ENCODE measurements around the gene RYR2.

RYR2 gene

GRCh38 chr1:237029850-237030535, 12.0 kb upstream of the RYR2 start:
- H3K4me1 ChIP-seq = no peaks in the 10 kb centered on the region
- no peaks in the 10 kb centered on the region for H3K36me3 ChIP-seq (ENCODE audit: control insufficient read depth, insufficient read depth, low read length)
- no peak overlapping the region for H3K4me3 ChIP-seq (ENCODE audit: low read depth, low read length)
- no peaks in the 10 kb centered on the region for H3K79me2 ChIP-seq
- no peak overlapping the region for H3K27ac ChIP-seq
- H3K4me2 ChIP-seq (ENCODE audit: low read length) = no peak overlapping the region
- H2AFZ ChIP-seq = no peak overlapping the region
- no peaks in the 10 kb centered on the region for H3K9me3 ChIP-seq (ENCODE audit: control insufficient read depth, low read length)
- H3K27me3 ChIP-seq (ENCODE audit: control insufficient read depth, insufficient read depth, low read length) = no peaks in the 10 kb centered on the region
- H3K9ac ChIP-seq = no peak overlapping the region
- TF ChIP-seq CTCF (IDR thresholded peaks at IDR 0.05) = no peak

GRCh38 chr1:237031480-237031879, 10.5 kb upstream of the RYR2 start:
- Histone ChIP-seq H3K36me3 (ENCODE audit: control insufficient read depth, insufficient read depth, low read length) (no peaks in the 10 kb centered on the region), H3K9ac (no peak overlapping the region), H3K9me3 (ENCODE audit: control insufficient read depth, low read length) (no peaks in the 10 kb centered on the region), H3K79me2 (no peaks in the 10 kb centered on the region), H3K27ac (no peak overlapping the region), H3K4me2 (ENCODE audit: low read length) (no peak overlapping the region), H3K4me1 (no peaks in the 10 kb centered on the region), H3K4me3 (ENCODE audit: low read depth, low read length) (no peak overlapping the region), H3K27me3 (ENCODE audit: control insufficient read depth, insufficient read depth, low read length) (no peaks in the 10 kb centered on the region), H2AFZ (no peak overlapping the region)
- TF ChIP-seq CTCF (IDR thresholded peaks at IDR 0.05) = no peak

GRCh38 chr1:237032029-237032428, 10.0 kb upstream of the RYR2 start:
- Histone ChIP-seq H3K27ac (no peak overlapping the region), H3K4me3 (ENCODE audit: low read depth, low read length) (no peak overlapping the region), H3K27me3 (ENCODE audit: control insufficient read depth, insufficient read depth, low read length) (no peaks in the 10 kb centered on the region), H3K79me2 (no peaks in the 10 kb centered on the region), H3K9me3 (ENCODE audit: control insufficient read depth, low read length) (no peaks in the 10 kb centered on the region), H3K4me1 (no peaks in the 10 kb centered on the region), H3K9ac (no peak overlapping the region), H2AFZ (no peak overlapping the region), H3K4me2 (ENCODE audit: low read length) (no peak overlapping the region), H3K36me3 (ENCODE audit: control insufficient read depth, insufficient read depth, low read length) (no peaks in the 10 kb centered on the region)
- TF ChIP-seq CTCF (IDR thresholded peaks at IDR 0.05) = no peak

GRCh38 chr1:237033061-237033460, 8.9 kb upstream of the RYR2 start:
- Histone ChIP-seq H3K4me1 (no peaks in the 10 kb centered on the region), H2AFZ (no peak overlapping the region), H3K27ac (no peak overlapping the region), H3K27me3 (ENCODE audit: control insufficient read depth, insufficient read depth, low read length) (no peaks in the 10 kb centered on the region), H3K4me3 (ENCODE audit: low read depth, low read length) (no peak overlapping the region), H3K79me2 (no peaks in the 10 kb centered on the region), H3K9me3 (ENCODE audit: control insufficient read depth, low read length) (no peaks in the 10 kb centered on the region), H3K4me2 (ENCODE audit: low read length) (no peak overlapping the region), H3K36me3 (ENCODE audit: control insufficient read depth, insufficient read depth, low read length) (no peaks in the 10 kb centered on the region), H3K9ac (no peak overlapping the region)
- no peak for TF ChIP-seq CTCF (IDR thresholded peaks at IDR 0.05)

DNA sequence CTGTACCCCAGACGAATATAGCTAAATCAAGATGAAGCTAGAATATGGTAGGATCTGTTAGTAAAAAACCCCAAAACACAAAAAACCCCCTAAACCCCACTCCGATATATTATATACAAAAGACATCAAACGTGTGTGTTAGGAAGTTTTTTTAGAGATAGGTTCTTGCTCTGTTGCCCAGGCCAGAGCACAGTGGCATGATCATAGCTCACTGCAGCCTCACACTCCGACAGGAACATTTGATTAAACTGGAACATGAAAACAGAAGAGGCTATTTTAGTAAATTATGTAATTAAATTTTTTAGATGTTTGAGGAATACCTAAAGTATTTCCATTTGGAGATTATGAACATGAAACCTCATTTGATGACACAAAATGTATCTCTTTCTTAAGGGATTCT, 8.2 kb upstream of the RYR2 start:
- no peak overlapping the region for H3K4me3 ChIP-seq (ENCODE audit: low read depth, low read length)
- no peaks in the 10 kb centered on the region for H3K4me1 ChIP-seq
- H3K4me2 ChIP-seq (ENCODE audit: low read length) = no peak overlapping the region
- H3K9me3 ChIP-seq (ENCODE audit: control insufficient read depth, low read length) = no peaks in the 10 kb centered on the region
- no peak overlapping the region for H2AFZ ChIP-seq
- no peak overlapping the region for H3K27ac ChIP-seq
- no peaks in the 10 kb centered on the region for H3K36me3 ChIP-seq (ENCODE audit: control insufficient read depth, insufficient read depth, low read length)
- TF ChIP-seq CTCF (IDR thresholded peaks at IDR 0.05) = no peak
- no peak overlapping the region for H3K9ac ChIP-seq
- H3K27me3 ChIP-seq (ENCODE audit: control insufficient read depth, insufficient read depth, low read length) = no peaks in the 10 kb centered on the region
- no peaks in the 10 kb centered on the region for H3K79me2 ChIP-seq
